ENCODE results near the gene KIF1B.

KIF1B gene

GRCh38 chr1:10429868-10430215 is 219.5 kb downstream of the KIF1B start:
- CTCF ChIA-PET: interaction anchor here (0.6 to 9.3 kb wide), 23 partner anchors 10 to 720 kb away, joined by 3 to 148 read pairs (median 3); partner anchors contain the start of gene PGD
- POLR2A ChIA-PET: interaction anchor here (0.7 to 2.8 kb wide), 4 partner anchors 31 to 1980 kb away, joined by 3 to 10 read pairs (median 6); partner anchors contain the start of gene PGD
- H3K27ac ChIP-seq (ENCODE audit: extremely low read depth, low read depth, low read length): peak overlapping the region; percentile 85; the same call in 1 of the 2 replicates

GRCh38 chr1:10430216-10431069 is 220.1 kb downstream of the KIF1B start, which contains the start of gene CENPS:
TSS of gene CENPS (plus strand) at chr1:10430433. CDS start at chr1:10430518, 85 bp downstream.
- no peaks in the 10 kb centered on the region for H3K9me3 ChIP-seq (ENCODE audit: control insufficient read depth, insufficient read depth, low read depth, low read length)
- ChIA-PET CTCF (interaction anchor here (0.6 to 9.3 kb wide), 25 partner anchors 12 to 1792 kb away, joined by 3 to 148 read pairs (median 3); partner anchors contain the start of gene PGD), POLR2A (interaction anchor here (0.5 to 2.8 kb wide), 7 partner anchors 11 to 1981 kb away, joined by 3 to 10 read pairs (median 5); partner anchors contain the start of gene PGD)
- H3K4me1 ChIP-seq (ENCODE audit: control insufficient read depth, insufficient read depth, low read length): no peaks in the 10 kb centered on the region
- H3K27ac ChIP-seq (ENCODE audit: extremely low read depth, low read depth, low read length): peak within 1 kb of the TSS; percentile 85
- H3K4me3 ChIP-seq (ENCODE audit: low read depth, low read length): peak within 1 kb of the TSS; percentile 86
- peaks cover 0 to 27% of the 10 kb centered on the region in 2 experiments; a peak in 1 of 3 replicates for H3K36me3 ChIP-seq (ENCODE audit: control insufficient read depth in 2 of 2, insufficient read depth in 1 of 2, low read length in 2 of 2)
- TF ChIP-seq ZNF664 (tag by site-specific recombination; IDR thresholded peaks at IDR 0.05) (no peak), ZNF341 (tag by site-specific recombination; IDR thresholded peaks at IDR 0.05; ENCODE audit: low read depth) (peak; percentile 74), ZNF280C (tag by site-specific recombination; IDR thresholded peaks at IDR 0.05) (no peak), ZFP37 (tag by site-specific recombination; IDR thresholded peaks at IDR 0.05) (peak; percentile 10; the same call in 1 of the 2 replicates), HOXC10 (CRISPR knock-in tag; IDR thresholded peaks at IDR 0.05) (no peak), CTCF (tag by site-specific recombination; IDR thresholded peaks at IDR 0.05) (peak; percentile 98), ZNF658 (tag by site-specific recombination; IDR thresholded peaks at IDR 0.05) (no peak), KLF7 (tag by site-specific recombination; IDR thresholded peaks at IDR 0.05; ENCODE audit: borderline replicate concordance) (peak; percentile 87; the same call in 1 of the 2 replicates), ZNF571 (tag by site-specific recombination; IDR thresholded peaks at IDR 0.05) (no peak), MEIS1 (CRISPR knock-in tag; IDR thresholded peaks at IDR 0.05; ENCODE audit: borderline replicate concordance) (no peak), ZNF112 (tag by site-specific recombination; IDR thresholded peaks at IDR 0.05) (no peak), ZNF155 (tag by site-specific recombination; IDR thresholded peaks at IDR 0.05) (no peak), SCRT1 (tag by site-specific recombination; IDR thresholded peaks at IDR 0.05; ENCODE audit: borderline replicate concordance) (no peak), ZNF518A (tag by site-specific recombination; conservative IDR thresholded peaks at IDR 0.05; ENCODE audit: low read depth) (no peak), OVOL3 (tag by site-specific recombination; IDR thresholded peaks at IDR 0.05) (0 out of 2 replicates have a peak, but pooled peaks have one; percentile 37), ZSCAN18 (tag by site-specific recombination; IDR thresholded peaks at IDR 0.05) (no peak; the same call in 1 of the 2 replicates), ZNF660 (tag by site-specific recombination; IDR thresholded peaks at IDR 0.05) (peak; percentile 93)
- TF ChIP-seq, protein P1, sequence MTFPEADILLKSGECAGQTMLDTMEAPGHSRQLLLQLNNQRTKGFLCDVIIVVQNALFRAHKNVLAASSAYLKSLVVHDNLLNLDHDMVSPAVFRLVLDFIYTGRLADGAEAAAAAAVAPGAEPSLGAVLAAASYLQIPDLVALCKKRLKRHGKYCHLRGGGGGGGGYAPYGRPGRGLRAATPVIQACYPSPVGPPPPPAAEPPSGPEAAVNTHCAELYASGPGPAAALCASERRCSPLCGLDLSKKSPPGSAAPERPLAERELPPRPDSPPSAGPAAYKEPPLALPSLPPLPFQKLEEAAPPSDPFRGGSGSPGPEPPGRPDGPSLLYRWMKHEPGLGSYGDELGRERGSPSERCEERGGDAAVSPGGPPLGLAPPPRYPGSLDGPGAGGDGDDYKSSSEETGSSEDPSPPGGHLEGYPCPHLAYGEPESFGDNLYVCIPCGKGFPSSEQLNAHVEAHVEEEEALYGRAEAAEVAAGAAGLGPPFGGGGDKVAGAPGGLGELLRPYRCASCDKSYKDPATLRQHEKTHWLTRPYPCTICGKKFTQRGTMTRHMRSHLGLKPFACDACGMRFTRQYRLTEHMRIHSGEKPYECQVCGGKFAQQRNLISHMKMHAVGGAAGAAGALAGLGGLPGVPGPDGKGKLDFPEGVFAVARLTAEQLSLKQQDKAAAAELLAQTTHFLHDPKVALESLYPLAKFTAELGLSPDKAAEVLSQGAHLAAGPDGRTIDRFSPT (tag by site-specific recombination; IDR thresholded peaks at IDR 0.05): peak; percentile 54; the same call in 1 of the 2 replicates

More at GRCh38 chr1:10429868-10430215, 219.5 kb downstream of the KIF1B start:
- H3K36me3 ChIP-seq (ENCODE audit: control insufficient read depth in 2 of 2, insufficient read depth in 1 of 2, low read length in 2 of 2): peaks cover 0 to 21% of the 10 kb centered on the region in 2 experiments; a peak in 1 of 3 replicates
- 0 out of 2 replicates have a peak, but pooled peaks have one; percentile 45 for TF ChIP-seq ZEB2 (tag by site-specific recombination; IDR thresholded peaks at IDR 0.05)
- no peak for TF ChIP-seq RBAK (tag by site-specific recombination; IDR thresholded peaks at IDR 0.05)
- 0 out of 2 replicates have a peak, but pooled peaks have one; percentile 13 for TF ChIP-seq ZNF600 (tag by site-specific recombination; IDR thresholded peaks at IDR 0.05)
- no peak for TF ChIP-seq SALL2 (tag by site-specific recombination; IDR thresholded peaks at IDR 0.05; ENCODE audit: borderline replicate concordance)
- peak overlapping the region; percentile 86 for H3K4me3 ChIP-seq (ENCODE audit: low read depth, low read length)
- H3K9me3 ChIP-seq (ENCODE audit: control insufficient read depth, insufficient read depth, low read depth, low read length): no peaks in the 10 kb centered on the region
- no peaks in the 10 kb centered on the region for H3K4me1 ChIP-seq (ENCODE audit: control insufficient read depth, insufficient read depth, low read length)
